GM12891 (cell line): ENCODE data around the gene EIF4EBP2.

Experiments
- DNase-seq: peaks from one replicate; pipeline ENCODE4 v3.0.0; 2011; ENCODE audit warnings: low spot score; ENCODE audit not compliant: insufficient read length
- FAIRE-seq: peaks from 2 replicates; lab custom pipeline; 2011; peaks lifted over from hg19 to GRCh38; lab: Jason Lieb, UNC
- PAX5 ChIP-seq: IDR thresholded peaks from 2 replicates; pipeline ENCODE4 v1.6.1; 2011; ENCODE audit warnings: low read length, moderate library complexity, mild to moderate bottlenecking; ENCODE audit not compliant: insufficient read depth, severe bottlenecking
- POLR2A ChIP-seq: IDR thresholded peaks from 2 replicates; pipeline ENCODE4 v1.6.1; 2011; ENCODE audit warnings: low read depth, low read length, control low read depth
- POLR2AphosphoS5 ChIP-seq: IDR thresholded peaks from 2 replicates; pipeline ENCODE4 v1.6.1; 2011; ENCODE audit warnings: low read depth, low read length, control low read depth
- POU2F2 ChIP-seq: IDR thresholded peaks from 2 replicates; pipeline ENCODE4 v1.6.1; 2011; ENCODE audit warnings: low read depth, mild to moderate bottlenecking, control low read depth, low read length, moderate library complexity
- SPI1 ChIP-seq: IDR thresholded peaks from 2 replicates; pipeline ENCODE4 v1.6.1; 2011; ENCODE audit warnings: low read depth, low read length, control low read depth
- TAF1 ChIP-seq: IDR thresholded peaks from 2 replicates; pipeline ENCODE4 v1.6.1; 2011; ENCODE audit warnings: low read depth, low read length, control low read depth

EIF4EBP2 gene

GRCh38 chr10:70363292-70363691 is 40.7 kb upstream of the EIF4EBP2 start:
- no peak for TF ChIP-seq POU2F2
- no peak for TF ChIP-seq POLR2AphosphoS5
- no peak for TF ChIP-seq SPI1
- no peak for TF ChIP-seq PAX5
- no peak for TF ChIP-seq POLR2A
- no peak for TF ChIP-seq TAF1
- DNase-seq (no peak), FAIRE-seq (no peak)

- FAIRE-seq (peak; percentile 93), DNase-seq (peak; percentile 77)
- TF ChIP-seq POU2F2: peak; percentile 66; the same call in 1 of the 2 replicates
- no peak for TF ChIP-seq PAX5
- 0 out of 2 replicates have a peak, but pooled peaks have one; percentile 25 for TF ChIP-seq SPI1
- TF ChIP-seq POLR2A: no peak
These were observed 39.8 kb upstream of the EIF4EBP2 start for GRCh38 chr10:70363971-70364771.

- DNase-seq (no peak), FAIRE-seq (no peak)
- no peak for TF ChIP-seq TAF1
- TF ChIP-seq SPI1: no peak
- TF ChIP-seq POLR2A: no peak
- TF ChIP-seq POU2F2: no peak
- no peak for TF ChIP-seq POLR2AphosphoS5
- TF ChIP-seq PAX5: no peak
These were observed 39.2 kb upstream of the EIF4EBP2 start for GRCh38 chr10:70364772-70365091.

- TF ChIP-seq POLR2A (no peak), POU2F2 (no peak), PAX5 (no peak), TAF1 (no peak), POLR2AphosphoS5 (no peak), SPI1 (no peak)
- FAIRE-seq (no peak), DNase-seq (no peak)
These were observed 36.6 kb upstream of the EIF4EBP2 start for GRCh38 chr10:70367195-70367796.

GRCh38 chr10:70368774-70369482 is 35.0 kb upstream of the EIF4EBP2 start:
- TF ChIP-seq PAX5: no peak
- TF ChIP-seq TAF1: no peak
- no peak for DNase-seq
- no peak for FAIRE-seq

GRCh38 chr10:70369498-70370018 is 34.4 kb upstream of the EIF4EBP2 start:
- TF ChIP-seq TAF1: no peak
- TF ChIP-seq POLR2AphosphoS5: no peak
- TF ChIP-seq POU2F2: no peak
- no peak for TF ChIP-seq SPI1
- no peak for TF ChIP-seq POLR2A
- no peak for TF ChIP-seq PAX5
- DNase-seq (no peak), FAIRE-seq (no peak)

- no peak for FAIRE-seq
- no peak for TF ChIP-seq PAX5
- TF ChIP-seq POLR2A: no peak
- TF ChIP-seq POLR2AphosphoS5: no peak
- TF ChIP-seq SPI1: no peak
- TF ChIP-seq TAF1: no peak
- no peak for TF ChIP-seq POU2F2
- DNase-seq: no peak
These were observed 33.2 kb upstream of the EIF4EBP2 start for GRCh38 chr10:70370766-70371165.

GRCh38 chr10:70371846-70372245 is 32.1 kb upstream of the EIF4EBP2 start:
- no peak for TF ChIP-seq SPI1
- TF ChIP-seq POLR2AphosphoS5: no peak
- no peak for TF ChIP-seq POU2F2
- TF ChIP-seq TAF1: no peak
- no peak for TF ChIP-seq POLR2A
- no peak for TF ChIP-seq PAX5
- no peak for DNase-seq
- no peak for FAIRE-seq

GRCh38 chr10:70374775-70375614 is 28.9 kb upstream of the EIF4EBP2 start:
- DNase-seq: no peak
- TF ChIP-seq POLR2A: no peak
- no peak for FAIRE-seq
